CD4-positive, alpha-beta T cell treated with Interleukin-6 for 4 hours (primary cell): Measurements from ENCODE around the gene RELA.
"Not testable (repeated sequence)": the region's sequence is repeated elsewhere in the genome, so short reads cannot be mapped to it uniquely, and the experiment has no call there.

Experiments
- DNase-seq: peaks from one replicate; pipeline ENCODE4 v3.0.0-alpha.2; 2020; ENCODE audit warnings: mixed read lengths

The RELA gene

DNA sequence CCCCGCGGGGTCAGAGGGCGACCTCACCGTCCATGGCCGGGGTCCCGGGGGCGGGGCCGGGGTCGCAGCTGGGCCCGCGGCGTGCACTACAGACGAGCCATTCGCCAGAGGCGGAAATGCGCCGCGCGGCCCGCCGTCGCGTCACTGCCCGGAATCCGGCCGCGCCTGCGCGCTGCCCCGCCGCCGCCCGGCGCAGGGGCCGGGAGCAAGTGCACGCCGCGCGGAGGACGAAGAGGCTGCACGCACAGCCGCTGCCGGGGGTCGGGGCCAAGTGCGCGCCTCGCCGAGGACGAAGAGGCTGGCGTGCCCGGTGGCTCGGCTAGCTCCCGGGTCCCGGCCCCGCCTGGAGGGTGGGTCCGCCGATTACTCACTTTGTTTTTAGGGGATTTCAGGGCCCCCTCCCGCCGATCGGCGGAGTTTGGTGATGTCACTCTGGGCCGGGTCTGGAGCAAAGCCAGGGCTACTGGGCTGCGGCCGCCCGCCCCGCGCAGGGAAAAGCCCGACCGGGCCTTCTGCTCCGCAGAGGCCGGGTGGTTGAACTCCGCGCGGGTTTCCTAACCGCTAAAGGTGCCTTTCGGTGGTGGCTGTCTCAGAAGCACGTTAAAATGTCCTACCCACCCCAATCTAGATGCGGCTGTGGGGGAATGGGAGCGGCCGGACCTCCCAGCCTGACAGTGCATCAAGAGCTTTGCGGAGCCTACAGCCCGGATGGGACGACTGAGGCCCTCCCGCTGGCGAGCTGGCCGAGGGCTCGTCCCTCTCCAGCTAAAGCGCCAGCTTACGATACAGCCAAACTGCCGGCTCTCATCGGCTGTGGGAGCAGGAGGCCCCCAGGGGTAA, at the start of gene RELA:
Gene RELA, minus strand, starts transcription at position 118 of the 840 bp plus-strand sequence. Its CDS starts 84 bp downstream, at position 34.
- peak; percentile 90 for DNase-seq

DNA sequence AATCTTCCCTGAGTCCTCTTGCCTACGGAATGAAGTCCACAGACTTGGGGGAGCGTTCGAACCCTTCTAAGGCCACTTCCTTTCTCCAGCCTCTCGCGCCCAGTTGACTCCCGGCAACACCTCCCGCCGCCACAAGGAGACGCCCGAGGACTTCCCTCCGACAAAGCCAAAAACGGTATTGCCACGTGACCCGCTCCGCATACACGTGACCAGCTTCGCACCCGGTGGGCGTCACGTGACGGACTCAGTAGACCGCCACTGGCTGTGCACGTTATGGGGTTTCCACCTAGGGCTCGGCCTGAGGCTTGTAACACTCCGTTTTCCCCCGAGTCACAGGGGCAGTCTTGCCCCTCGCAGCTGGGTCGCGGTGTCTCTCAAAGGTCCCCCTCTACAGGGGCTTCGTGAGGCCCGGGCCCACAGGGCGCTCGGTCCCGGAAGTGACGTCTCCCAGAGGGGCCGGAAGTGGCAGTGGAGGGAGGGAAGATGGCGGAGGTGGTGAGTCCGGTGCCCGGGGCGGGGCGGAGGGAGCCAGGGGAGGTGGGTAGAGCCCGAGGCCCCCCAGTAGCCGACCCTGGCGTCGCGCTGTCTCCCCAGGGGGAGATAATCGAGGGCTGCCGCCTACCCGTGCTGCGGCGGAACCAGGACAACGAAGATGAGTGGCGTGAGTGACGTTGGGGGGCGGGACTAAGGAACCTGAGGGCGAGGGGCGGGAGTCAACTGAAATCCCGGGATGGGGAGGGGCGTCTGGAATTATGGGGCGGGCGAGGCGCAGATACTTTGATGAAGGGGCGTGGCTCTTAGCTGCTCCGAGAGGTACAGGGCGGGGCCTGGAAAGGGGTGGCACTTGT, 49.3 kb upstream of the RELA start, which contains the start of gene KAT5:
Gene KAT5, plus strand, starts transcription at position 468 of the 848 bp plus-strand sequence. Its CDS starts 16 bp downstream, at position 484.
- peak; percentile 97 for DNase-seq

DNA sequence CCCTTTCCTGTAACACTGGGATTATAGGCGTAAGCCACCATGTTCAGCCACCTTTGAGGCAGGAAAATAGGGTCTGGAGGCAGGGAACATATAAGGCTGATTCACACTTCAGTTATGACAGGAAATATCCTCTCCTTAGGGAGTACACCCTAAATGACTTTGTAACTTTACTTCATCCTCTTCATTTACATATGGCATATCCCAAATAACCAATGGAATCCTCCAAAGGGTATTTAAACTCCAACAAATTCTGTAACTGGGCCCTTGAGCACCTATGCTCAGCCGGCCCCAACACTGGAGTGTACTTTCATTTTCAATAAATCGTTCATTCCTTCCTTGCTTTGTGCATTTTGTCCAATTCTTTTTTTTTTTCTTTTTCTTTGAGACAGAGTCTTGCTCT, 47.7 kb upstream of the RELA start:
- no peak for DNase-seq

DNA sequence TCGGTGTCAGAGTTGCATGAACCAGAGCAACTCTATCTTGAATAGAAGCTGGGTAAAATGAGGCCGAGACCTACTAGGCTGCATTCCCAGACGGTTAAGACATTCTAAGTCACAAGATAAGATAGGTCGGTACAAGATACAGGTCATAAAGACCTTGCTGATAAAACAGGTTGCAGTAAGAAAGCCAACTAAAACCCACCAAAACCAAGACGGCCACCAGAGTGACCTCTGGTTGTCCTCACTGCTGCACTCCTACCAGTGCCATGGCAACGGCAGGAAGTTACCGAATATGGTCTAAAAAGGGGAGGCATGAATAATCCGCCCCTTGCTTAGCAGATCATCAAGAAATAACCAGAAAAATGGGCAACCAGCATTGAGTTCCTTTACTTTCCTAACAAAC, 46.9 kb upstream of the RELA start:
- DNase-seq: no peak

GRCh38 chr11:65708451-65708850, 45.7 kb upstream of the RELA start:
- DNase-seq: no peak

GRCh38 chr11:65707002-65707401, 44.3 kb upstream of the RELA start:
- DNase-seq: not testable (repeated sequence)

DNA sequence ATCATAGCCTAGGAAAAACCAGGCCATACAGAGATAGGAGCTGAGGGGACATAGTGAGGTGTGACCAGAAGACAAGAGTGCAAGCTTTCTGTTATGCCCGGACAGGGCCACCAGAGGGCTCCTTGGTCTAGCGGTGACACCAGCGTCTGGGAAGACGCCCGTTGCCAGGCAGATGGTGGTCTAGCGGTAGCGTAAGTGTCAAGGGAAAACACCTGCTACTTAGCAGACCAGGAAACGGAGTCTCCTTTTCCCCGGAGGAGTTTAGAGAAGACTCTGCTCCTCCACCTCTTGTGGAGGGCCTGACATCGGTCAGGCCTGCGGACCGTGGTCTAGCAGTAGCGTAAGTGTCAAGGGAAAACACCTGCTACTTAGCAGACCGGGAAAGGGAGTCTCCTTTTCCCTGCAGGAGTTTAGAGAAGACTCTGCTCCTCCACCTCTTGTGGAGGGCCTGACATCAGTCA, 43.6 kb upstream of the RELA start:
- peak; percentile 62 for DNase-seq

GRCh38 chr11:65703846-65704245, 41.1 kb upstream of the RELA start:
- DNase-seq: no peak

DNA sequence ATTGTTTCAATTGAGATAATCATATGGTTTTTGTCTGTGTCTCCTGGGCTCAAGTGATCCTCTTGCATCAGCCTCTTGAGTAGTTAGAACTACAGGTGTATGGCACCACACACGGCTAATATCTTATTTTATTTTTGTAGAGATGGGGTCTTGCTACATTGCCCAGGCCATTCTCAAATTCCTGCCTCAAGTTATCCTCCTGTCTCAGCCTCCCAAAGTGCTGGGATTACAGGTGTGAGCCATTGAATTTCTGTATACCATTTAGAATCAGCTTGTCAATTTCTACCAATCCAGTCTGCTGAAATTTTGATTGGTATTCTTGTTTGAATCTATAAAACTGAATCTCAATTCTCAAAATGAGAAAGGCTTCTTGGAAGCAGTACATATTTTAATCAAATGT, 39.0 kb upstream of the RELA start:
- DNase-seq: no peak

DNA sequence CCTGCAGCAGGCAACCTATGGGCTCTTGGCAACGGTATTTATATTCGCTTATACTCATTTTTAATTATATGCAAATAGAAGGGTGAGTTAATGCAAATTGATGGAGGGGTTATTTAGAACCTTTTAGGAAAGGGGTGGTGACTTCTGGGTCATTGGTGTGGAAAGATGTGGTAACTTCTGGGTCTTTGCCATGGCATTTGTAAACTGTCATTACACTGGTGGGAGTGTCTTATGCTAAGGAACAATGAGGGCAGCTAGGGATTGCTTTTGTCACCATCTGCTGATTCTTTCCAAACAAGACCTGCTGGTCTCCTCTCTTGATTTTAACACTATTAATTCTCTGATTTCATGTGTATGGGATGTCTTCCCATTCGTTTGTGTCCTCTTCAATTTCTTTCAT, 37.7 kb upstream of the RELA start:
- no peak for DNase-seq

DNA sequence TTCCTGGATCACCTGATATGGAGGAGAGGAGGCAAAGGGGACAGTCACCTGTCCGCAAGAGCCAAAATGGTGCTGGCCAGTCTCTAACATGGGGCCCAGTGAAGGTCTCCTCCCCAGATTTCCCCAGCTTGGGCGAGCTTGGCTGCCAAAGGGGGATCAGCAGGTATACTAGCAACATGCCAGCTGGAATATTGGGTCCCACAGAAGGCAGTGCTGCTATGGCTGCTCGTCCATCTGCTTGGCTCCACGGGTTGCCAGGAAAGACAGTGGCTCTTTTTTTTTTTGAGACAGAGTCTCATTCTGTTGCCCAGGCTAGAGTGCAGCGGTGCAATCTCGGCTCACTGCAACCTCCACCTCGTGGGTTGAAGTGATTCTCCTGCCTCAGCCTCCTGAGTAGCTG, 36.6 kb upstream of the RELA start:
- no peak for DNase-seq

GRCh38 chr11:65698205-65698604, 35.5 kb upstream of the RELA start:
- DNase-seq: no peak

GRCh38 chr11:65696802-65697552, 34.3 kb upstream of the RELA start:
- no peak for DNase-seq

DNA sequence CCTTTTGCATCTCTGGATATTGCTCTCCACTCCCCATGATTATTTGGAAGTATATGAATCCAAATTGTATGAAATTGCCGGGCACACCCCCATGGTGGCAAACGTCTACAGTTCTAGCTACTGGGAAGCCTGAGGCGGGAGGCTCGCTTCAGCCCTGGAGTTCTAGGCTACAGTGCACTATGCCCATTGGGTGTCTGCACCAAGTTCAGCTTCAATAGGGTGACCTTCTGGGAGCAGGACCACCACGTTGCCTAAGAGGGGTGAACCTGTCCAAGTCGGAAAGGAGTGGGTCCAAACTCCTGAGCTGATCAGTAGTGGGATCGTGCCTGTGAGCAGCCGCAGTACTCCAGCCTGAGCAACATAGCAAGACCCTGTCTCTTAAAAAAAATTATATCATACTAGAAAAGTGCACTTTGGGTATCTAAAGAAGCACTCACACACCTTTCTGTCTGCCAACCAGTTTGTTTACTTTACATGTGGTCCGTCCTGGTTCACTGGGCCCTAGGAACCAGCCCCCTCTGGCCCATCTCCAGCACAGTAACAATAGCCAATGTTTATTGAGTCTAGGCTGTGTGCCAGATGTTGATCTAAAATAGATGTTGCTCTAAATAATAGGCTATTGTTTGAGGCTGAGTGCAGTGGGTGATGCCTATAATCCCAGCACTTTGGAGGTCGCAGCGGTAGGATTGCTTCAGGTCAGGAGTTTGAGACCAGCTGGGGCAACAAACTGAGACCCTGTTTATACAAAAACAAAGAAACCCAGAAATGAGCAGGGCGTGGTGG, 32.9 kb upstream of the RELA start:
- no peak for DNase-seq

DNA sequence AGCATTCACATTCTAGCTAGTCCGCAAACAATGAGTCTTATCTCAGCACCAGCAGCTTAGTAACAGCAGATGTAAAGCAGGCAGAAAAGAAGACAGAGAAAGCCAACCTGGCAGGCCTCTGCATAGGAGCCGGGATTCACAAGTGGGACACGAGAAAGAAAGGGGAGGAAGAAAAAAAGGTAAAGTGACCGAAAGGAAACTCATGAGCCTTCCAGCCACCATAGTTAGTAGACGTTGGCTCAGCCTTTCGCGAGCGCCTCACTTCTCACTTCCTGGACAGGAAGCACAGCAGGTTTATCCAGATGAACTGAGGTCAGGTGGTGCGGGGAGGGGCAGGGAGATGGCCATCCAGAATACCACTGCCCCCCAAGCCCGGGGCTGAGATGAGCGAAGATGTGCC, 29.7 kb upstream of the RELA start:
- no peak for DNase-seq

- not testable (repeated sequence) for DNase-seq
These were observed 29.1 kb upstream of the RELA start for GRCh38 chr11:65691847-65692246.

DNA sequence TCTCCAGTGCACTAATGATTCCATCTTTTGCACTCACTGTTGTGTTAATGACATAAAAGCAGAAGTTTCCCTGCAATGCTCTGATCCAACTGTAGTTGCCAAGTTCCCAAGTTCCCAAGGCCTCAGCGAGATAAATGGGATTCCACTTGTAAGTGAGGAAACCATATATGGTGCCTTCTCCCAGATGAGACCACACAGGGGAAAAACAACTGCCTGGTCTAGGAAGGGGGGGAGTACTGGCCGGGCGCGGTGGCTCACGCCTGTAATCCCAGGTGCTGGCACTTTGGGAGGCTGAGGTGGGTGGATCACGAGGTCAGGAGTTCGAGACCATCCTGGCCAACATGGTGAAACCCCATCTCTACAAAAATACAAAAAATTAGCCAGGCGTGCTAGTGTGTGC, 23.3 kb upstream of the RELA start:
- no peak for DNase-seq

GRCh38 chr11:65683480-65683879, 20.8 kb upstream of the RELA start:
- DNase-seq: not testable (repeated sequence)

GRCh38 chr11:65680192-65680743, 17.6 kb upstream of the RELA start:
- no peak for DNase-seq

DNA sequence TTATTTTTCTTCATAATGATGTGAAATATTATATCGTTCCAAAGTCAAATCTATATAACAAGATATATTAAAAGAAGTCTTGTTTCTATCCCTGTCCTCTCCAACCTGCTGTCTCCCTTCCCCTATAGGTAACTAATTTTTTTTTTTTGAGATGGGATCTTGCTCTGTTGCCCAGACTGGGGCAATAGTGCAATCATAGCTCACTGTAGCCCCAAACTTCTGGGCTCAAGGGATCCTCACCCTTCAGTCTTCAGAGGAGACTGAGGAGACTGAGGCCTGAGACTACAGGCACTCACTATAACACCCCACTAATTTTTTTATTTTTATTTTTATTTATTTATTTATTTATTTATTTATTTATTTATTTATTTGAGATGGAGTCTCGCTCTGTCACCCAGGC, 10.3 kb upstream of the RELA start:
- no peak for DNase-seq

- no peak for DNase-seq
These were observed 9.6 kb upstream of the RELA start for GRCh38 chr11:65672180-65672860.
